ENCODE results near the gene COL2A1. TPM values are rescaled to one million over a fixed set of nuclear protein-coding genes. Genes with fewer than 3 reads are reported as not detected.
A peak's percentile ranks its signal among the peaks of the same experiment; 100 is the strongest.

Gene COL2A1
- total RNA-seq, 1 experiment from 2014 or later: 1.4 TPM

DNA sequence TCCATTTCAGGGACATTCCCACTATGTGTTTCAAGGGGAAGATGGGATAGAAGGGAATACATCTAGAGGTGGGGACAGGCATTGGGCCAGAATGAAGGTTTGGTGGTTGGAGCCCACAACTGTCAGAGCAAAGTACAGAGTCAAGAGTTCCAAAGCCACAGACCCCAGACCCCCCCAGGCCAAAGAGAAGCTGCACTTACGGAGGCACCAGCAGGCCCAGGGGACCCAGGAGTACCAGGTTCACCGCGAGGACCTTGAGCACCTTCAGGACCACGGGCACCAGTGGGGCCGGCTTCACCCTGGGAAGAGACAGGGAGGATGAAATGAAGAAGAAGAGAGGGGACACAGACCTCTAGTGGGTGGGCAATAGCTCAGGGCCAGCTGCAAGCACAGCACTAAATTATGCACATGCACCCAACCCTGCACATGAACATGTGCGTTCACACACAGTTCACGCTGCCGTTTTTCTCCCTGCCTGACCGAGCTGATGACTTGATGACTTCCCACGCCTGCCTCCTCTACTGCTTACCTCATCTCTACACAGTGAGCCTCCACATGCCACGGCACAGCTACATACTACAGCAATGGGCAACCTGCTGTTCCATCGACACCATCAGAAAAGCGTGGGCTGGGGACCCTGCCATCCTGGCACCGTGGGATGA lies 16.7 kb downstream of the COL2A1 start:
- Histone ChIP-seq H3K27ac (ENCODE audit: low read length) (no peak overlapping the region), H3K27me3 (ENCODE audit: control insufficient read depth, insufficient read depth, low read length) (no peaks in the 10 kb centered on the region), H3K9me3 (ENCODE audit: control insufficient read depth, insufficient read depth, low read depth, low read length) (no peaks in the 10 kb centered on the region), H3K36me3 (ENCODE audit: control insufficient read depth, insufficient read depth, low read length) (no peaks in the 10 kb centered on the region), H3K4me3 (ENCODE audit: low read depth in 2 of 2, low read length in 2 of 2) (no peak overlapping the region), H3K4me1 (ENCODE audit: control insufficient read depth, insufficient read depth, low read length) (no peaks in the 10 kb centered on the region)
- in situ Hi-C loops (cut with HindIII; ENCODE audit: low pct_unique_long_range_greater_than_20kb, low sequenced_read_pairs) (no loop called here), intact Hi-C loops (cut with micrococcal nuclease; ENCODE audit: unreplicated experiment) (no loop called here)
- CTCF ChIA-PET: no interaction called here
- DNase-seq (ENCODE audit: low read depth, low spot score) (no peak), ATAC-seq (0 out of 2 replicates have a peak, but pooled peaks have one; percentile 40)
- POLR2A ChIA-PET: no interaction called here
- no peak for TF ChIP-seq TCF7L2 (IDR thresholded peaks at IDR 0.05; ENCODE audit: low read depth, low read length)
- TF ChIP-seq, protein P1, sequence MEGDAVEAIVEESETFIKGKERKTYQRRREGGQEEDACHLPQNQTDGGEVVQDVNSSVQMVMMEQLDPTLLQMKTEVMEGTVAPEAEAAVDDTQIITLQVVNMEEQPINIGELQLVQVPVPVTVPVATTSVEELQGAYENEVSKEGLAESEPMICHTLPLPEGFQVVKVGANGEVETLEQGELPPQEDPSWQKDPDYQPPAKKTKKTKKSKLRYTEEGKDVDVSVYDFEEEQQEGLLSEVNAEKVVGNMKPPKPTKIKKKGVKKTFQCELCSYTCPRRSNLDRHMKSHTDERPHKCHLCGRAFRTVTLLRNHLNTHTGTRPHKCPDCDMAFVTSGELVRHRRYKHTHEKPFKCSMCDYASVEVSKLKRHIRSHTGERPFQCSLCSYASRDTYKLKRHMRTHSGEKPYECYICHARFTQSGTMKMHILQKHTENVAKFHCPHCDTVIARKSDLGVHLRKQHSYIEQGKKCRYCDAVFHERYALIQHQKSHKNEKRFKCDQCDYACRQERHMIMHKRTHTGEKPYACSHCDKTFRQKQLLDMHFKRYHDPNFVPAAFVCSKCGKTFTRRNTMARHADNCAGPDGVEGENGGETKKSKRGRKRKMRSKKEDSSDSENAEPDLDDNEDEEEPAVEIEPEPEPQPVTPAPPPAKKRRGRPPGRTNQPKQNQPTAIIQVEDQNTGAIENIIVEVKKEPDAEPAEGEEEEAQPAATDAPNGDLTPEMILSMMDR (IDR thresholded peaks at IDR 0.05): no peak
- no peak for TF ChIP-seq REST (IDR thresholded peaks at IDR 0.05; ENCODE audit: insufficient read depth in 1 of 2, low read depth in 2 of 2, low read length in 1 of 2)
- no peak for TF ChIP-seq SIN3A (IDR thresholded peaks at IDR 0.05; ENCODE audit: borderline replicate concordance, insufficient read depth, low read depth, low read length)
- no peak for TF ChIP-seq POLR2AphosphoS5 (IDR thresholded peaks at IDR 0.05; ENCODE audit: low read depth, low read length)
- BruUV-seq (replicated peaks): no TSS peak

DNA sequence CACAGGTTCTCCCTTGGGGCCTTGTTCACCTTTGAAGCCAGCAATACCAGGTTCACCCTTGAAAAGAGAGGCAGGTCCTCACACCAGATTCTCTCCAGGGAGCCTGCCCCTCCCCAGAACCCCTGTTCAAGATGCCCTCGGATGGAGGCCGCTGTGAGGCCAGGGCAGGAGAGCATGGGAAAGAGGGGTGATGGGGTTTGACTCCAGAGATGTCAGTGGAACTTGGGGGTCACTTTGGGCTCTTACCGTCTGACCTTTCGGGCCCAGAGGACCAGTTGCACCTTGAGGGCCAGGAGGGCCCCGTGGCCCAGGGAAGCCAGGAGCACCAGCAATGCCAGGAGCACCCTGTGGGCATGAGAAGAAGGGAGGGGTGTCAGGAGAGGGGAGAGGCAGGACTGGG lies 17.4 kb downstream of the COL2A1 start:
- no peaks in the 10 kb centered on the region for H3K4me1 ChIP-seq (ENCODE audit: control insufficient read depth, insufficient read depth, low read length)
- H3K4me3 ChIP-seq (ENCODE audit: low read depth in 2 of 2, low read length in 2 of 2): no peak overlapping the region
- no peaks in the 10 kb centered on the region for H3K27me3 ChIP-seq (ENCODE audit: control insufficient read depth, insufficient read depth, low read length)
- no TSS peak for BruUV-seq (replicated peaks)
- in situ Hi-C loops (cut with HindIII; ENCODE audit: low pct_unique_long_range_greater_than_20kb, low sequenced_read_pairs): no loop called here
- DNase-seq (ENCODE audit: low read depth, low spot score) (no peak), ATAC-seq (no peak)
- no peak for TF ChIP-seq SIN3A (IDR thresholded peaks at IDR 0.05; ENCODE audit: borderline replicate concordance, insufficient read depth, low read depth, low read length)
- TF ChIP-seq POLR2AphosphoS5 (IDR thresholded peaks at IDR 0.05; ENCODE audit: low read depth, low read length): no peak
- TF ChIP-seq REST (IDR thresholded peaks at IDR 0.05; ENCODE audit: insufficient read depth in 1 of 2, low read depth in 2 of 2, low read length in 1 of 2): no peak
- no peak for TF ChIP-seq TCF7L2 (IDR thresholded peaks at IDR 0.05; ENCODE audit: low read depth, low read length)
- TF ChIP-seq, protein P1 (IDR thresholded peaks at IDR 0.05): no peak
- no peaks in the 10 kb centered on the region for H3K36me3 ChIP-seq (ENCODE audit: control insufficient read depth, insufficient read depth, low read length)
- POLR2A ChIA-PET: no interaction called here
- intact Hi-C loops (cut with micrococcal nuclease; ENCODE audit: unreplicated experiment): no loop called here
- H3K27ac ChIP-seq (ENCODE audit: low read length): no peak overlapping the region
- CTCF ChIA-PET: no interaction called here
- H3K9me3 ChIP-seq (ENCODE audit: control insufficient read depth, insufficient read depth, low read depth, low read length): no peaks in the 10 kb centered on the region
